Bronchial epithelial cell (primary cell): ENCODE results near the gene PRCD. TPM values are rescaled to one million over a fixed set of nuclear protein-coding genes. Genes with fewer than 3 reads are reported as not detected.
A peak's percentile ranks its signal among the peaks of the same experiment; 100 is the strongest.
"Not testable (repeated sequence)": the region's sequence is repeated elsewhere in the genome, so short reads cannot be mapped to it uniquely, and the experiment has no call there.

Experiments
- DNase-seq: peaks from one replicate; pipeline ENCODE4 v3.0.0-alpha.2; 2010; ENCODE audit warnings: low read depth
- FAIRE-seq: peaks from 2 replicates; lab custom pipeline; 2011; peaks lifted over from hg19 to GRCh38; lab: Jason Lieb, UNC
- H3K27me3 ChIP-seq: 2 replicates; pipeline ENCODE4 v1.5.1; 2011; ENCODE audit warnings: low read length; ENCODE audit not compliant: control insufficient read depth, insufficient read depth
- H3K36me3 ChIP-seq: 2 replicates; pipeline ENCODE4 v1.5.1; 2011; ENCODE audit warnings: low read length; ENCODE audit not compliant: control insufficient read depth, insufficient read depth
- H3K4me3 ChIP-seq: 2 replicates; pipeline ENCODE4 v1.5.1; 2011; ENCODE audit warnings: mild to moderate bottlenecking, low read depth, low read length, control low read depth
- total RNA-seq: library from RNA; depleted of rRNA; stranded (reverse); fragments of >200 nt; gene quantifications from 2 replicates; pipeline ENCODE4 v1.2.1, GENCODE V29; 2014
- TF ChIP-seq, protein P1 (sequence below): IDR thresholded peaks from 2 replicates; pipeline ENCODE4 v1.5.1; 2011; ENCODE audit warnings: mild to moderate bottlenecking, moderate library complexity, low read length, control low read depth, inconsistent platforms; ENCODE audit not compliant: insufficient read depth, severe bottlenecking

Gene PRCD
- total RNA-seq, 1 donor from 2014 or later = not detected

DNA sequence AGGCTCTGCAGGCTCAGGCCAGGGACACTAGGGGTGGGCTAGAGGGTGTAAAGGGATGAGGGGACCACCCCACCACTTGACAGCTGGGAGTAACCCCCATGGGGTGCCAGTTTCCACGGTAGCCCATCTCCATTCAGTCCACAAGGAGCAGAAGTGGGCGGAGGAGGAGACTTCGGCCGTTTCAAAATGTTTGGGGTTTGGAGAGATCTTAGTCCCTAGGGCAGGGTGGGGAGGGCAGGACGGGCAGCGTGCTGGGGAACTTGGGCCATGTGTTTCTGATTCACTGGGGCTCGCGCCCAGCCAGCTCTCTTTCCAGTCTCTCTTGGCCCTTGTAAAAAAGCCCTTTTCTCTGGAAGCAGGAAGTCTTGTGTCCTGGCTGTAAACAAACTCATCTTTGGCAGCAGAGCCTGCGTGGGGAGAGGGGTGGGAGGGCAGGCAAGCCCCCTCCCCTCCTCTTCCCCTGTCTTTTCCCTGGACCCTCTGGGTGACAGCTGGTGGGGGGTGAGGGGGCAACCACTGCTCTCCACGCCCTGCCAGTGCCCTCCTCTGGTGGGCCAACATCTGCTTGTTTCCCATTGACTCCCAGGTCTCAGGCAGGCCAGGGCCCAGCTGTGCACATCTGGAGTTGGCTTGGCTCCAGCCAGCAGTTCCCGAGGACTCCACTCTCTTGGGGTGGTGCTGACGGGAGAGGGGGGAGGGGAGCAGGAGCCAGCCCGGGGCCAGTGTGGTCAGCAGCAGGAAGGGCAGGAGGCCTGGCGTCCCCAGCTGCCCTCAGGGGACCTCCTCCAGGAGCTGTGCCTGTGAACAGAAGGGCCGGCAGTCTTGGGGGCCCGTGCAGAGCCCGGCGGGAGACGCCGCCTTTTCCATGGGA is 10.4 kb upstream of the PRCD start:
- DNase-seq (peak; percentile 62), FAIRE-seq (no peak)
- Histone ChIP-seq H3K36me3 (no peaks in the 10 kb centered on the region), H3K4me3 (no peak overlapping the region), H3K27me3 (no peaks in the 10 kb centered on the region)
- TF ChIP-seq, protein P1, sequence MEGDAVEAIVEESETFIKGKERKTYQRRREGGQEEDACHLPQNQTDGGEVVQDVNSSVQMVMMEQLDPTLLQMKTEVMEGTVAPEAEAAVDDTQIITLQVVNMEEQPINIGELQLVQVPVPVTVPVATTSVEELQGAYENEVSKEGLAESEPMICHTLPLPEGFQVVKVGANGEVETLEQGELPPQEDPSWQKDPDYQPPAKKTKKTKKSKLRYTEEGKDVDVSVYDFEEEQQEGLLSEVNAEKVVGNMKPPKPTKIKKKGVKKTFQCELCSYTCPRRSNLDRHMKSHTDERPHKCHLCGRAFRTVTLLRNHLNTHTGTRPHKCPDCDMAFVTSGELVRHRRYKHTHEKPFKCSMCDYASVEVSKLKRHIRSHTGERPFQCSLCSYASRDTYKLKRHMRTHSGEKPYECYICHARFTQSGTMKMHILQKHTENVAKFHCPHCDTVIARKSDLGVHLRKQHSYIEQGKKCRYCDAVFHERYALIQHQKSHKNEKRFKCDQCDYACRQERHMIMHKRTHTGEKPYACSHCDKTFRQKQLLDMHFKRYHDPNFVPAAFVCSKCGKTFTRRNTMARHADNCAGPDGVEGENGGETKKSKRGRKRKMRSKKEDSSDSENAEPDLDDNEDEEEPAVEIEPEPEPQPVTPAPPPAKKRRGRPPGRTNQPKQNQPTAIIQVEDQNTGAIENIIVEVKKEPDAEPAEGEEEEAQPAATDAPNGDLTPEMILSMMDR = no peak

DNA sequence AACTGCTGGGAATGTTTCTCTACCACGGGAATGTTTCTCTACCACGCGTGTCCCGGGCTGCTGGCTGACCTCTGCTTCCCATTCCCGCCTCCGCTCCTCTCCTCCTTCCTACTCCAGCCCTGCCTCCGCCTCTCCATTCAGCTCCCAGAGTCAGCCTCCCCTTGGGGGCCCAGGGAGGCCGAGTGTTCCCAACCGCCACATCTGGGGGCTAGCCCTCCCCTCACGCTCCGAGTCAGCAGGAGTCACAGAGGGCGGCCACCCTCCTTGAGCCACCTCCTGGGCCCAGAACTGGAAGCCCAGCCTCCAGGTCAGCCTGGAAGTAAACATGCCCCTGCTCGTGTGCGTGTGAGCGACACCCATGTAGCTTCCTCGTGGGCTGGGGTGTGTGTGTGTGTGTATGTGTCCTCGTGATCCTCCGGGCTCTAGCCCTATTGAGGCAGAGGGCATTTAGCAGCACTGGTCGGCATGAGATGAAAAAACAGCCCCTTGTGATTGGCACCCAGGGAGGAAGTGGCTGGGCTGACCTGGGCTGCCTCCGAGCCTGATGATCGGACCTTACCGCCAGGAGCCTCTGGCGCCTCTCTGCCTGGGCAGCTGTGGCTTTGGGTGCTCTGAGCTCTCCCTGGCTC is 9.6 kb upstream of the PRCD start:
- Histone ChIP-seq H3K27me3 (no peaks in the 10 kb centered on the region), H3K4me3 (no peak overlapping the region), H3K36me3 (no peaks in the 10 kb centered on the region)
- TF ChIP-seq, protein P1 = no peak
- FAIRE-seq = no peak
- peak; percentile 28 for DNase-seq

DNA sequence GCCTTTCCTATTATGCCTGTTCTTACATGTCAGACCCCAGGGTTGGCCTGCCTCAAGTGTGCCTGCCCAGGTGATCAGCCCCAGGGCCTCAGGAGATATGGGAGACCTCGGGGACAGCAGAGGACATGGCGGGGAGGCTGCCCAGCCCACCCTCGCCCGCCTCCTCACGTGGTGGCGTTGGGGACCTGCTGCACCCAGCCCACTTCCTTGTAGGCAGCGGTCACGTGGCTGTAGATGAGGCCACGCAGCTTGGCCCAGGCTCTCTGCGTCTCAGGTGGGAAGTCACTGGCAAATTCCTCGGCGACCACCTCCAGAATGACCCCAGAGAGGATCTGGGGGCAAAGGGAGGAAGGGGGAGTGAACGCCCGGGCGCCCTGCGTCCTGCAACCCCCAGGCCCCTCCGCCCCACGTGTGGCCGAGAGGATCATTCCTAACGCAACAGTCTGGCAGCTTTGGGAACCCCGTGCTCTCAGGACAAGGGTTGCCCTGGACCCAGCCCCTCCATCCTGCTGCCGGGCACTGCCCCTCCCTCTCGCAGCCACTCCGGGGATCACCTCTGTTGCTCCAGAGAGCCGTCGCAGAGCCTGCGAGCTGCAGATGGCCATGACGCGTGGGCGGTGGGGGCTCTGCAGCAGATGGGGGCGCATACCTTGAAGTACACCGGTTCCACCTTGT is 8.9 kb upstream of the PRCD start:
- no peaks in the 10 kb centered on the region for H3K36me3 ChIP-seq
- DNase-seq = no peak
- TF ChIP-seq, protein P1 = no peak
- H3K27me3 ChIP-seq = no peaks in the 10 kb centered on the region
- no peak for FAIRE-seq
- H3K4me3 ChIP-seq = no peak overlapping the region

DNA sequence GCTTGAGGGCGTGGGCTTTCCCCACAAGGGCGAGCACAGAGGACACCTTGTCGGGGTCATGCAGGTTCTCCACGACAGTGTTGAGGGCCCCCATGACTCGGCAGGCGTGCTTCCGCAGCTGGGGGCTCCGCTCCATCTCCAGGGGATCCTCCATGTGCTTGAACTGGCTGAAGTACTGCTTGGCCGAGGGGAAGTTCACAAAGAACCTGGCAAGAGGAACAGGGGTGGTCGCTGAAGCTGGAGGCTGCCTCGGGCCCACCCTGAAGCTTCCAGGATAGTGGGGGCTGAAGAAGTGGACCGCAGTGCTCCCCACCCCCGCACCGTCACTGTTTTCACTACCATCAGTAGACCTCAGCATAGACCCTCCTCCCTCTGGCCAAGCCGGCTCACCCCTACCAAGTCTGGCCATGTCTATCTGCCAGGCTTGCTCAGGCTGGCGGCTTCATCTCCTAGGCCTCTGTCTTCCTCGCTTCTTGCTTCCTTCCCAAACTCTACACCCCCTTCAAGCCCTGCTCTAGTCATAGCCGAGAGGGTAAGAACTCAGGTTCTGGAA is 8.3 kb upstream of the PRCD start:
- Histone ChIP-seq H3K4me3 (no peak overlapping the region), H3K36me3 (no peaks in the 10 kb centered on the region), H3K27me3 (no peaks in the 10 kb centered on the region)
- FAIRE-seq (no peak), DNase-seq (no peak)
- TF ChIP-seq, protein P1 = no peak

DNA sequence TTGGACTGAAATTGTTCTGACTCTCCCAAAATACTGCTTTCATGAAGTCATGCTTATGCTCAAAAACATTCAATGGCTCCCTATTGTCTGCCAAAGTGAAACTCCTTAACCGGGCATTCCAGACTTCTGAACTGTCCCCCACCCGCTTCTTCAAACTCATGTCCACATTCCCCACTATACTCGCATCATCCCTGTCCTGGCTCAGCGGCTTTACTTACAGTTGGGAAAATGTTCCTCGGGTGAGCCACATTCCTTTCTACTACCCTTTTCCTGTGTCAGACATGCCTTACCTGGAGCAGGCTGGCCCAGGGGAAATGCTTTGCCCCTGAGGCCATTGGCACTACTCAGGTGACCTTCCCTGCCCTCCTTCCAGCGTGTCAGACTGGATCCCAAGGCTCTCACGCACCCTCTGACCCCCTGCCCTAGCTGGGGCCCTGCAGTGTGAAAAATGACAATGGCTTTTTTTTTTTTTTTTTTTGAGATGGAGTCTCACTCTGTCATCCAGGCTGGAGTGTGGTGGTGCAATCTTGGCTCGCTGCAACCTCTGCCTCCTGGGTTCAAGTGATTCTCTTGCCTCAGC is 7.7 kb upstream of the PRCD start:
- FAIRE-seq (no peak), DNase-seq (peak; percentile 87)
- Histone ChIP-seq H3K4me3 (no peak overlapping the region), H3K36me3 (no peaks in the 10 kb centered on the region), H3K27me3 (no peaks in the 10 kb centered on the region)
- TF ChIP-seq, protein P1 = no peak

DNA sequence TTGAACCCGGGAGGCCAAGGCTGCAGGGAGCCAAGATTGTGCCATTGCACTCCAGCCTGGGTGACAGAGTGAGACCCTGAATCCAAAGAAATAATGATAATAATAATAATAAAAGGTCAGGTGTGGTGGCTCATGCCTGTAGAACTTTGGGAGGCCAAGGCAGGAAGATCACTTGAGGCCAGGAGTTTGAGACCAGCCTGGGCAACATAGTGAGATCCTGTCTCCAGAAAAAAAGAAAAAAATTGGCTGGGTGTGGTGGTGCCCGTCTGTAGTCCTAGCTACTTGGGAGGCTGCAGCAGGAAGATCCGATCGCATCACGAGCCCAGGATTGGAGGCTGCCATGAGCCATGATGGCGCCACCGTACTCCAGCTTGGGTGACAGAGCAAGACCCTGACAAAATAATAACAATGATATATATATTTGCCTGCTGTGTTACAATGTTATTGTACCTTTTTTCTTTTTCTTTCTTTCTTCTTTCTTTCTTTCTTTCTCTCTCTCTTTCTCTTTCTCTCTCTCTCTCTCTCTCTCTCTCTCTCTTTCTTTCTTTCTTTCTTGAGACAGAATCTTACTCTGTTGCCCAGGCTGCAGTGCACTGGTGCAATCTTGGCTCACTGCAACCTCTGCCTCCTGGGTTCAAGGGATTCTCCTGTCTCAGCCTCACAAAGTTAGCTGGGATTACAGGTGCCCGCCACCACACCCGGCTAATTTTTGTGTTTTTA is 6.0 kb upstream of the PRCD start:
- DNase-seq, H3K27me3 ChIP-seq, FAIRE-seq, H3K36me3 ChIP-seq, H3K4me3 ChIP-seq: not testable (repeated sequence)
